GM19467 (cell line): ENCODE measurements around the gene TMEM81.

Source experiments
- ATAC-seq: cut with Tn5 transposase; IDR thresholded peaks from one replicate; pipeline ENCODE4 v1.9.1; 2021; ENCODE audit warnings: mild to moderate bottlenecking, moderate library complexity; ENCODE audit not compliant: unreplicated experiment

Gene TMEM81

GRCh38 chr1:205038132-205038786, 46.0 kb downstream of the TMEM81 start:
- ATAC-seq, result no peak

DNA sequence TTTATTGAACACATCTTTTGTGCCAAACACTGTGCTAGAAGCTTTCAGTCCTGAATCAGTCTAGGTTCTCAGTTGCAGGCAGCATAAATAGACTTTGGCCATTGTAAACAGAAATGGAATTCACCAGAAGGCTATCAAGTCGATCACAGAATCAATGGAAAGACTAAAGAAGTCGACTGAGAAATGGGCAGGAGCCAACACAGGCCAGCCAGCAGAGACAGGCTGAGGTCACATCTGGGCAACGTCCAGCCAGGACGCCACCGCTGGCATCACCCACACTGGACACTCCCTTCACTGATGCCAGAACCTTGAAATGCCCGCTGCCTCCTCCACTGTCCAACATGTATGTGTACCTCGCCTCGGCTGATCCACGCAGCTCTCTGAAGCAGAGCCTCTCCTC, 46.7 kb downstream of the TMEM81 start:
- ATAC-seq, result no peak
